Measurements from ENCODE around the gene KMO.

KMO gene

GRCh38 chr1:241630476-241630875, 98.3 kb downstream of the KMO start:
- no peak for DNase-seq (ENCODE audit: low spot score)

- DNase-seq (ENCODE audit: low spot score) = no peak
These were observed 98.7 kb downstream of the KMO start for GRCh38 chr1:241630899-241631298.

GRCh38 chr1:241631674-241632073, 99.5 kb downstream of the KMO start:
- DNase-seq (ENCODE audit: low spot score) = no peak

- DNase-seq (ENCODE audit: low spot score) = no peak
These were observed 100.8 kb downstream of the KMO start for GRCh38 chr1:241632987-241633386.

GRCh38 chr1:241635556-241636152, 103.5 kb downstream of the KMO start:
- DNase-seq (ENCODE audit: low spot score) = no peak

GRCh38 chr1:241636291-241636690, 104.1 kb downstream of the KMO start:
- DNase-seq (ENCODE audit: low spot score) = no peak

- no peak for DNase-seq (ENCODE audit: low spot score)
These were observed 104.9 kb downstream of the KMO start for GRCh38 chr1:241637046-241637590.

GRCh38 chr1:241637604-241638003, 105.4 kb downstream of the KMO start:
- DNase-seq (ENCODE audit: low spot score) = no peak

- no peak for DNase-seq (ENCODE audit: low spot score)
These were observed 106.0 kb downstream of the KMO start for GRCh38 chr1:241638099-241638682.

- DNase-seq (ENCODE audit: low spot score) = no peak
These were observed 106.9 kb downstream of the KMO start for GRCh38 chr1:241638909-241639622.

GRCh38 chr1:241639623-241640148, 107.5 kb downstream of the KMO start:
- DNase-seq (ENCODE audit: low spot score) = no peak

- DNase-seq (ENCODE audit: low spot score) = peak; percentile 92
These were observed 108.1 kb downstream of the KMO start, which contains the start of the genes CHML and OPN3 for GRCh38 chr1:241640149-241640866. Gene CHML (minus strand): TSS chr1:241640369. CDS start chr1:241635766, 4,603 bp downstream. Gene OPN3 (minus strand): TSS chr1:241640369. CDS start chr1:241640254, 115 bp downstream.

- DNase-seq (ENCODE audit: low spot score) = no peak
These were observed 108.9 kb downstream of the KMO start for GRCh38 chr1:241640867-241641622.

- no peak for DNase-seq (ENCODE audit: low spot score)
These were observed 109.8 kb downstream of the KMO start for GRCh38 chr1:241641773-241642592.

GRCh38 chr1:241642593-241642944, 110.4 kb downstream of the KMO start:
- DNase-seq (ENCODE audit: low spot score) = no peak

- no peak for DNase-seq (ENCODE audit: low spot score)
These were observed 112.1 kb downstream of the KMO start for GRCh38 chr1:241644259-241644658.

- DNase-seq (ENCODE audit: low spot score) = no peak
These were observed 113.0 kb downstream of the KMO start for GRCh38 chr1:241645199-241645598.

Data from Ammon's horn (tissue), 1 donor.